ENCODE measurements around the gene BAD. TPM values are rescaled to one million over a fixed set of nuclear protein-coding genes. Genes with fewer than 3 reads are reported as not detected.

Gene BAD
- total and polyA plus RNA-seq, 2 donors (not counting 1 experiment from before 2014, with no cell fraction given): 24.0 to 39.1 TPM

- Histone ChIP-seq H3K36me3 (replicated peaks in 1 of 2; ENCODE audit: control extremely low read depth in 1 of 2, control insufficient read depth in 1 of 2, extremely low read depth in 1 of 2, insufficient read depth in 2 of 2, low read length in 1 of 2) (no peaks in the 10 kb centered on the region), H3K9ac (ENCODE audit: low read length) (no peak overlapping the region), H3K4me1 (ENCODE audit: control insufficient read depth in 2 of 2, insufficient read depth in 2 of 2, low read length in 2 of 2) (peaks cover 19 to 30% of the 10 kb centered on the region in 2 donors), H4K20me1 (ENCODE audit: control insufficient read depth, insufficient read depth, low read length, poor library complexity, severe bottlenecking) (peaks cover 32% of the 10 kb centered on the region), H3K4me3 (ENCODE audit: control extremely low read depth in 1 of 5, extremely low read depth in 1 of 5, insufficient read depth in 1 of 5, low read depth in 2 of 5, low read length in 4 of 5) (no peak overlapping the region), H3K79me2 (ENCODE audit: control insufficient read depth, insufficient read depth, low read length) (peaks cover 16% of the 10 kb centered on the region), H3K9me3 (ENCODE audit: control extremely low read depth in 1 of 3, control insufficient read depth in 2 of 3, insufficient read depth in 1 of 3, low read length in 2 of 3) (peaks cover 0 to 11% (median 0%) of the 10 kb centered on the region in 3 donors), H2AFZ (ENCODE audit: insufficient read depth, low read depth, low read length, poor library complexity, severe bottlenecking) (no peak overlapping the region), H3K27me3 (replicated peaks in 1 of 4; ENCODE audit: control extremely low read depth in 1 of 4, control insufficient read depth in 3 of 4, insufficient read depth in 4 of 4, low read length in 3 of 4) (peaks cover 0 to 32% (median 20%) of the 10 kb centered on the region in 4 experiments), H3K4me2 (replicated peaks; ENCODE audit: low read depth, low read length, poor library complexity, severe bottlenecking) (no peak overlapping the region), H3K27ac (ENCODE audit: low read length in 2 of 2) (no peak overlapping the region)
- ATAC-seq (ENCODE audit: low read depth): no peak
- WGBS (ENCODE audit: insufficient coverage): 96% methylated on average over 12 of the region's 13 CpGs
- Mint-ChIP-seq H3K4me1 (peaks cover 19% of the 10 kb centered on the region), H3K27ac (no peak overlapping the region), H3K27me3 (peaks cover 17% of the 10 kb centered on the region), H3K9me3 (ENCODE audit: insufficient read depth) (no peaks in the 10 kb centered on the region), H3K4me3 (no peak overlapping the region)
- DNase-seq: no peak
- ChIA-PET POLR2A (no interaction called here), CTCF (interaction anchor here (1.2 to 6.8 kb wide), 5 partner anchors 14 to 85 kb away, joined by 3 to 47 read pairs (median 6); partner anchors contain the start of gene CATSPERZ)
- intact Hi-C loops (cut with micrococcal nuclease): no loop called here
- TF ChIP-seq CTCF (IDR thresholded peaks at IDR 0.05) (no peak), EZH2 (IDR thresholded peaks at IDR 0.05; ENCODE audit: borderline replicate concordance, insufficient read depth, low read depth, low read length, poor library complexity, severe bottlenecking) (no peak)
These were observed 4.6 kb upstream of the BAD start for GRCh38 chr11:64289002-64289564.

GRCh38 chr11:64288353-64288750 is 3.9 kb upstream of the BAD start:
- WGBS (ENCODE audit: insufficient coverage): 90% methylated on average over 8 of the region's 9 CpGs
- peaks cover 23% of the 10 kb centered on the region for H3K4me1 Mint-ChIP-seq
- H3K4me1 ChIP-seq (ENCODE audit: control insufficient read depth in 2 of 2, insufficient read depth in 2 of 2, low read length in 2 of 2): peaks cover 26 to 34% of the 10 kb centered on the region in 2 donors
- POLR2A ChIA-PET: no interaction called here
- CTCF ChIA-PET: interaction anchor here (2.1 to 6.8 kb wide), 3 partner anchors 14 to 84 kb away, joined by 5 to 47 read pairs (median 8); partner anchors contain the start of gene CATSPERZ
- no peak overlapping the region for H3K4me3 Mint-ChIP-seq
- peaks cover 0 to 25% (median 15%) of the 10 kb centered on the region in 4 experiments for H3K27me3 ChIP-seq (replicated peaks in 1 of 4; ENCODE audit: control extremely low read depth in 1 of 4, control insufficient read depth in 3 of 4, insufficient read depth in 4 of 4, low read length in 3 of 4)
- H3K4me3 ChIP-seq (ENCODE audit: control extremely low read depth in 1 of 5, extremely low read depth in 1 of 5, insufficient read depth in 1 of 5, low read depth in 2 of 5, low read length in 4 of 5): no peak overlapping the region
- intact Hi-C loops (cut with micrococcal nuclease): no loop called here
- H2AFZ ChIP-seq (ENCODE audit: insufficient read depth, low read depth, low read length, poor library complexity, severe bottlenecking): no peak overlapping the region
- peaks cover 13% of the 10 kb centered on the region for H3K27me3 Mint-ChIP-seq
- no peak overlapping the region for H3K4me2 ChIP-seq (replicated peaks; ENCODE audit: low read depth, low read length, poor library complexity, severe bottlenecking)
- H3K79me2 ChIP-seq (ENCODE audit: control insufficient read depth, insufficient read depth, low read length): peaks cover 21% of the 10 kb centered on the region
- DNase-seq (no peak), ATAC-seq (ENCODE audit: low read depth) (no peak)
- H4K20me1 ChIP-seq (ENCODE audit: control insufficient read depth, insufficient read depth, low read length, poor library complexity, severe bottlenecking): peaks cover 32% of the 10 kb centered on the region
- H3K36me3 ChIP-seq (replicated peaks in 1 of 2; ENCODE audit: control extremely low read depth in 1 of 2, control insufficient read depth in 1 of 2, extremely low read depth in 1 of 2, insufficient read depth in 2 of 2, low read length in 1 of 2): no peaks in the 10 kb centered on the region
- no peak overlapping the region for H3K9ac ChIP-seq (ENCODE audit: low read length)
- TF ChIP-seq CTCF (IDR thresholded peaks at IDR 0.05) (no peak), EZH2 (IDR thresholded peaks at IDR 0.05; ENCODE audit: borderline replicate concordance, insufficient read depth, low read depth, low read length, poor library complexity, severe bottlenecking) (no peak)
- peaks cover 0 to 11% (median 0%) of the 10 kb centered on the region in 3 donors for H3K9me3 ChIP-seq (ENCODE audit: control extremely low read depth in 1 of 3, control insufficient read depth in 2 of 3, insufficient read depth in 1 of 3, low read length in 2 of 3)
- no peak overlapping the region for H3K27ac ChIP-seq (ENCODE audit: low read length in 2 of 2)
- no peak overlapping the region for H3K27ac Mint-ChIP-seq
- H3K9me3 Mint-ChIP-seq (ENCODE audit: insufficient read depth): no peaks in the 10 kb centered on the region

All from B cell (primary cell).